ENCODE data around the gene SLC9C1. TPM values are rescaled to one million over a fixed set of nuclear protein-coding genes. Genes with fewer than 3 reads are reported as not detected.

SLC9C1 gene
- polyA plus RNA-seq (2012; ENCODE audit: insufficient read depth, insufficient read length), result not detected

- H3K4me3 ChIP-seq (ENCODE audit: low read length), result no peak within 1 kb of the TSS
- DNase-seq (ENCODE audit: low read depth, low spot score), result peak; percentile 64
Observed at GRCh38 chr3:112293368-112294321, at the start of gene SLC9C1. Gene SLC9C1, minus strand, starts transcription at chr3:112294216. Its CDS starts 7,425 bp downstream, at chr3:112286791.

GRCh38 chr3:112341386-112341785, 47.4 kb upstream of the SLC9C1 start:
- DNase-seq (ENCODE audit: low read depth, low spot score), result no peak
- H3K4me3 ChIP-seq (ENCODE audit: low read length), result no peak overlapping the region

GRCh38 chr3:112339609-112340008, 45.6 kb upstream of the SLC9C1 start:
- no peak overlapping the region for H3K4me3 ChIP-seq (ENCODE audit: low read length)

GRCh38 chr3:112339134-112339533, 45.1 kb upstream of the SLC9C1 start:
- no peak overlapping the region for H3K4me3 ChIP-seq (ENCODE audit: low read length)
- DNase-seq (ENCODE audit: low read depth, low spot score), result no peak

More at GRCh38 chr3:112339609-112340008, 45.6 kb upstream of the SLC9C1 start:
- no peak for DNase-seq (ENCODE audit: low read depth, low spot score)

GRCh38 chr3:112338727-112339056, 44.7 kb upstream of the SLC9C1 start:
- H3K4me3 ChIP-seq (ENCODE audit: low read length), result no peak overlapping the region
- no peak for DNase-seq (ENCODE audit: low read depth, low spot score)

GRCh38 chr3:112338021-112338726, 44.2 kb upstream of the SLC9C1 start:
- no peak for DNase-seq (ENCODE audit: low read depth, low spot score)
- H3K4me3 ChIP-seq (ENCODE audit: low read length), result no peak overlapping the region

- DNase-seq (ENCODE audit: low read depth, low spot score), result no peak
- no peak overlapping the region for H3K4me3 ChIP-seq (ENCODE audit: low read length)
Observed at GRCh38 chr3:112335434-112335781, 41.4 kb upstream of the SLC9C1 start.

- H3K4me3 ChIP-seq (ENCODE audit: low read length), result no peak overlapping the region
- no peak for DNase-seq (ENCODE audit: low read depth, low spot score)
Observed at GRCh38 chr3:112334691-112335433, 40.8 kb upstream of the SLC9C1 start.

GRCh38 chr3:112333381-112334317, 39.6 kb upstream of the SLC9C1 start:
- no peak for DNase-seq (ENCODE audit: low read depth, low spot score)
- no peak overlapping the region for H3K4me3 ChIP-seq (ENCODE audit: low read length)

GRCh38 chr3:112333002-112333380, 39.0 kb upstream of the SLC9C1 start, which contains the start of gene CD200:
Gene CD200, plus strand, starts transcription at chr3:112333156. Its CDS starts 57 bp downstream, at chr3:112333213.
- no peak within 1 kb of the TSS for H3K4me3 ChIP-seq (ENCODE audit: low read length)
- no peak for DNase-seq (ENCODE audit: low read depth, low spot score)

- no peak overlapping the region for H3K4me3 ChIP-seq (ENCODE audit: low read length)
- no peak for DNase-seq (ENCODE audit: low read depth, low spot score)
Observed at GRCh38 chr3:112331851-112332250, 37.8 kb upstream of the SLC9C1 start.

GRCh38 chr3:112327371-112327951, 33.4 kb upstream of the SLC9C1 start:
- no peak overlapping the region for H3K4me3 ChIP-seq (ENCODE audit: low read length)
- peak; percentile 63 for DNase-seq (ENCODE audit: low read depth, low spot score)

GRCh38 chr3:112321867-112322652, 28.0 kb upstream of the SLC9C1 start:
- H3K4me3 ChIP-seq (ENCODE audit: low read length), result no peak overlapping the region
- DNase-seq (ENCODE audit: low read depth, low spot score), result no peak

GRCh38 chr3:112320691-112321090, 26.7 kb upstream of the SLC9C1 start:
- DNase-seq (ENCODE audit: low read depth, low spot score), result no peak
- H3K4me3 ChIP-seq (ENCODE audit: low read length), result no peak overlapping the region

GRCh38 chr3:112319516-112320276, 25.7 kb upstream of the SLC9C1 start:
- DNase-seq (ENCODE audit: low read depth, low spot score), result no peak
- no peak overlapping the region for H3K4me3 ChIP-seq (ENCODE audit: low read length)

- H3K4me3 ChIP-seq (ENCODE audit: low read length), result no peak overlapping the region
- DNase-seq (ENCODE audit: low read depth, low spot score), result no peak
Observed at GRCh38 chr3:112315791-112316190, 21.8 kb upstream of the SLC9C1 start.

- no peak overlapping the region for H3K4me3 ChIP-seq (ENCODE audit: low read length)
- no peak for DNase-seq (ENCODE audit: low read depth, low spot score)
Observed at GRCh38 chr3:112314649-112315048, 20.6 kb upstream of the SLC9C1 start.
